ENCODE measurements around the gene ANKRD33B. TPM values are rescaled to one million over a fixed set of nuclear protein-coding genes. Genes with fewer than 3 reads are reported as not detected.
A peak's percentile ranks its signal among the peaks of the same experiment; 100 is the strongest.

ANKRD33B gene
- total RNA-seq, 2 donors from 2014 or later, result 4.1 to 7.4 TPM

- TF ChIP-seq CTCF (IDR thresholded peaks at IDR 0.05) (no peak), POLR2AphosphoS5 (IDR thresholded peaks at IDR 0.05) (no peak), POLR2A (IDR thresholded peaks at IDR 0.05) (no peak)
- Histone ChIP-seq H3K36me3 (no peaks in the 10 kb centered on the region), H3K4me1 (replicated peaks) (no peaks in the 10 kb centered on the region), H3K4me3 (peak overlapping the region; percentile 54 to 63), H3K27me3 (replicated peaks; ENCODE audit: insufficient read depth) (no peaks in the 10 kb centered on the region), H3K9me3 (no peaks in the 10 kb centered on the region), H3K27ac (peak overlapping the region; percentile 46 to 70)
- WGBS, result 10% methylated on average over 57 of the region's 76 CpGs
- DNase-seq (ENCODE audit: low spot score), result no peak
- intact Hi-C loops (cut with DNase I), result loop anchor here (10.0 kb wide), 1 partner anchor 201 kb away; the partner anchor contains the start of gene DAP
Observed at GRCh38 chr5:10563110-10563944, 543 bp upstream of the ANKRD33B start.

GRCh38 chr5:10564838-10565784, 1.2 kb downstream of the ANKRD33B start:
- H3K9me3 ChIP-seq, result no peaks in the 10 kb centered on the region
- no peaks in the 10 kb centered on the region for H3K4me1 ChIP-seq (replicated peaks)
- intact Hi-C loops (cut with DNase I), result loop anchor here (1.0 to 10.0 kb wide), 2 partner anchors 62 to 200 kb away; partner anchors contain the start of gene DAP
- DNase-seq (ENCODE audit: low spot score), result no peak
- peak overlapping the region; percentile 46 to 70 for H3K27ac ChIP-seq
- no peaks in the 10 kb centered on the region for H3K27me3 ChIP-seq (replicated peaks; ENCODE audit: insufficient read depth)
- WGBS, result 10% methylated on average over 54 of the region's 61 CpGs
- peak overlapping the region; percentile 54 to 63 for H3K4me3 ChIP-seq
- no peaks in the 10 kb centered on the region for H3K36me3 ChIP-seq
- TF ChIP-seq CTCF (IDR thresholded peaks at IDR 0.05) (no peak), POLR2AphosphoS5 (IDR thresholded peaks at IDR 0.05) (no peak), POLR2A (IDR thresholded peaks at IDR 0.05) (no peak)

GRCh38 chr5:10565785-10566542, 2.1 kb downstream of the ANKRD33B start:
- Histone ChIP-seq H3K4me3 (peak overlapping the region; percentile 54 to 63), H3K27ac (peak overlapping the region; percentile 46 to 70), H3K9me3 (no peaks in the 10 kb centered on the region), H3K36me3 (no peaks in the 10 kb centered on the region), H3K27me3 (replicated peaks; ENCODE audit: insufficient read depth) (no peaks in the 10 kb centered on the region), H3K4me1 (replicated peaks) (no peaks in the 10 kb centered on the region)
- TF ChIP-seq CTCF (IDR thresholded peaks at IDR 0.05) (no peak), POLR2A (IDR thresholded peaks at IDR 0.05) (no peak), POLR2AphosphoS5 (IDR thresholded peaks at IDR 0.05) (no peak)
- DNase-seq (ENCODE audit: low spot score), result no peak
- intact Hi-C loops (cut with DNase I), result loop anchor here (10.0 kb wide), 1 partner anchor 199 kb away; the partner anchor contains the start of gene DAP
- WGBS, result 66% methylated on average over 11 of the region's 11 CpGs

- H3K4me3 ChIP-seq, result no peak overlapping the region
- no peaks in the 10 kb centered on the region for H3K9me3 ChIP-seq
- TF ChIP-seq POLR2A (IDR thresholded peaks at IDR 0.05), result no peak
- TF ChIP-seq CTCF (IDR thresholded peaks at IDR 0.05), result no peak
- TF ChIP-seq POLR2AphosphoS5 (IDR thresholded peaks at IDR 0.05), result no peak
- no peaks in the 10 kb centered on the region for H3K36me3 ChIP-seq
- 61% methylated on average over 8 of the region's 8 CpGs for WGBS
- peak overlapping the region; percentile 46 to 60 for H3K27ac ChIP-seq
- no peak for DNase-seq (ENCODE audit: low spot score)
- intact Hi-C loops (cut with DNase I), result loop anchor here (1.0 to 10.0 kb wide), 2 partner anchors 35 to 198 kb away; partner anchors contain the start of gene DAP
- no peaks in the 10 kb centered on the region for H3K27me3 ChIP-seq (replicated peaks; ENCODE audit: insufficient read depth)
- no peaks in the 10 kb centered on the region for H3K4me1 ChIP-seq (replicated peaks)
Observed at GRCh38 chr5:10566543-10567068, 2.7 kb downstream of the ANKRD33B start.
